NCI-H526 (cell line): ENCODE results near the gene OR8A1.
A peak's percentile ranks its signal among the peaks of the same experiment; 100 is the strongest.
"Not testable (repeated sequence)": the region's sequence is repeated elsewhere in the genome, so short reads cannot be mapped to it uniquely, and the experiment has no call there.

Source experiments
- DNase-seq, 2 experiments: peaks; one replicate each; lab custom pipeline; 2025; lab: John Stamatoyannopoulos, UW

OR8A1 gene

DNA sequence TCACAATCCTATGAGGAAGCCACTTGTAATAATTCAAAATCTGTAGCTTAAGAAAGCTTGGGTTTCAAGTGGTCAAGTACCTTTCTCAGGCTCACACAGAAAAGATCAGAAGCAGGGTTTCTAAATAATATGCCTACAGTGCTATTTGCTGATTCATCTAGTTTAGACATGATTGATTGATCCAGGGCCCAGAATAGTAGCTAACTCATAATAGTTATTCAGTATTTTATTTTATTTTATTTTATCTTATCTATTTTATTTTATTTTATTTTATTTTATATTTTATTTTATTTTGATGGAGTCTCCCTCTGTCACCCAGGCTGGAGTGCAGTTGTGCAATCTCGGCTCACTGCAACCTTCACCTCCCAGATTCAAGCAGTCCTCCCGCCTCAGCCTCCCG is 25.5 kb downstream of the OR8A1 start:
- DNase-seq: no peak

DNA sequence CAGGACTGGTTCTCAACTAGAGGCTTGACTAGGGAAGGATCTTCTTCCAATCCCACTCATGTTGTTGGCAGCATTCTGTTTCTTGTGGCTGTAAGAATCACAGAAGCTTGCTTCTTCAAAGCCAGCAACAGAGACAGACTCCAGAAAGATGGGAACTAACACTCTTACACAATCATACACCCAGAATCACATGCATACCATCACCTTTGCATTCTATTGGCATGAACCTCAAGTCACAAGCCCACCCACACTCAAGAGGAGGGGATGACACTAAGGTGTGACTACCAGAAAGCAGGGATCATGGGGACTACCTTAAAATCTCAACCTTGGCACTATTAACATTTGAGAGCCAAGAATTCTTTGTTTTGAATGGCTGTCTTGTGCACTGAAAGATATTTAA is 27.8 kb downstream of the OR8A1 start:
- no peak for DNase-seq

DNA sequence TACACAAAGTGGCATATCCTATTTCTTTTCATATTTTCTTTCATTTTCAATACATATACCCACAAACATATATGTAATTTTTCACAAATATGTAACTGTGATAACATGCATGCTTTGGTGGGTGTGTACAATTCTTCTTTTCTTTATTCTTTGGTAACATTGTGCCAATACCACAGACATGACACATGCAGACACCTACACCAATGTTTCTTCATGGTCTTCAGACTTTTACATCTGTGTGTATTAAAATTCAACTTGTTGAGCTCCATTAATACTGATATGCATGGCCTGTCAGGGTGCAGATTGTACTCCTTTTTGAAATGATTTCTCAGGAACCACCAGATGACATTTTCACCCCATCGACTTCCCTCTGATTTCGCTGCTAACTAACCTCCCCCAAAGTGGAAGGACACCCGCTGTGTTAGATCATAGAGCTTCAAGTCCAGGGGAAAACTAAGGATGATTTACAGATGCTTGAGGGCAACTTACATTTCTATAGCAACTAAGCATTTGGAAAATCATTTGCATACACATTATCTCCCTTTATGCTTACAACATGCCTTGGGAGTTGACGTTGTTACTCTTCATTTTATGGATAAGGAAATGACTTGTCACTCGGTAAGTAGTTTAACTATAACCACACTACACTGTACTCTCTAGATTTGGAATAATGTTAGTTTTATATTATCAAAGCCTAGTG is 31.0 kb downstream of the OR8A1 start:
- DNase-seq: peak; percentile 77 to 90

DNA sequence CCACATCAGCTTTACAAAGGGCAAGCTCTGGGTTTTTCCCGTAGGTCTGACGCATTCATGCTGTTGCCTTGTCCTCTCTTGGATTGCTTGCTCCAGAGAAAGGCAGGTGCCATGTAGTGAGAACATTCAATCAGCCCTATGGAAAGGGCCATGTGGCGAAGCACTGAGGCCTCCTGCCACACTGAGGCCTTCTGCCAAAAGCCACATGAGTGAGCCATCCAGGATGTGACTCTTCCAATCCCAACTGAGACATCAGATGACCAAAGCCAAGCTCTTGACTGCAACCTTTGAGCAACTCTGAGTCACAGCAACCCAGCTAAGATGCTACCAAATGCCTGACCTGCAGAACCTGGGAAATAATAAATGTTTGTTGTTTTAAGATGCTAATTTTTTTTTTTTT is 32.4 kb downstream of the OR8A1 start:
- no peak for DNase-seq

DNA sequence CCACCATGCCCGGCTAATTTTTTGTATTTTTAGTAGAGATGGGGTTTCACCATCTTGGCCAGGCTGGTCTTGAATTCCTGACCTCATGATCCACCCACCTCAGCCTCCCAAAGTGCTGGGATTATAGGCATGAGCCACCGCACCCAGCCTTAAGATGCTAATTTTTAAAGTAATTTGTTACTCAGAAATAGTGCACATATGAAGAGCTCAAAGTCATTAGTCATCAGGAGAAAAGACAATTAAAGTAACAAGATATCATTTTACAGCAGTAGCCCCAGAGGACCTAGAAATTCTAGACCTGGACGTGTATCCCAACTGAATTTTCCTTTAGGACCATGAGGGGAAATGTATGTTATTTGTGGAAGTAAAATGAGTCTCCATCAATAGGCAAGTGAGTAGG is 32.9 kb downstream of the OR8A1 start:
- DNase-seq: not testable (repeated sequence)

DNA sequence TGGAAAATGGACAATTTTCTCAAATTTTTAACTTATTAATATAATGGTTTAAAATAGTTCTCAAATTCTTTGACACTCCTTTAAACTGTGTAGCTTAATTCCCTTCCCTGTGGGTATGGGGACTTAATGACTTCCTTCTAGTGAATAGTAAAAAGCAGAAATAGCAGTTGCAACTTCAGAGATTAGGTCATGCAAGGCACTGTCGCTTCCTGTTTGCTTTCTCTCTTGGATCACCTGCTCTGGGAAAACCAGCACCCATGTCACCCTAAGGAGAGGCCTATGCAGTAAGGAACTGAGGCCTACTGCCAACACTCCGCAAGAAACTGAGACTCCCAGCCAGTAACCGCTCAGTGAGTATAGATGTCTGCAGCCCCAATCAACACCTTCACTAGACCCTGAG is 35.9 kb downstream of the OR8A1 start:
- DNase-seq: no peak

DNA sequence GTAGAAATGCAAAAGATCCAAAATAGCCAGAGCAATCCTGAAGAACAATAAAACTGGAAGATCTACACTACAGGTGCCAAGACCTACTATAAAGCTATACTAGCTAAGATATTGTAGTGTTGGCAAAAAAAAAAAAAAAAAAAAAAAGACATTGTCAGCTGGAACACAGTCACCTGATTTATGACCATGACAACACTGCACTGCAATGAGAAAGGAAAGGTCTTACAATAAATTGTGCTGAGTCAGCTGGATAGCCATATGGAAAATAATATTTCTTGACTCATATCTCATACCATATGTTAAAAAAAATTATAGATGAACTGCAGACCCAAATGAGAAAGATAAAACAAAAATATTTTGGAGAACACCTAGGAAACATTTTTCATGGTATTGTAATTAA is 38.4 kb downstream of the OR8A1 start:
- no peak for DNase-seq

DNA sequence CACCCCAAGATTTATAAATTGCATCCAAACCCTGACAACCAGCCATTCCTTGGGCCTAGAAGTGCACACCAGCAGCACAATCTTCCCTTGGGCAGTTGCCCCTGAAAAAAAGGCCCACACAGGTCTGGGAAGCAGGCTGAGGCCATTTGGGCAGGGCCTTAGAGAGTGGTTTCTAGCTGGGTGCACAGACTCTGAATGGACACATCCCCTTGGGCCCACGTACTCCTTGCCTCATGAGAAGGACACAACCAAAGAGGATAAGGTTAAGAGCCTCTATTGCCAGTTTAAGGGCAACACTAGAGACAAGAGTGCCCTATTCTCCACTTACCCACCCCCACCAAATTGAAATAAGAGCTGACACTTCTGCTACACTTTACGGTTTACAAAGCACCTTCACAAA is 40.5 kb downstream of the OR8A1 start:
- no peak for DNase-seq

DNA sequence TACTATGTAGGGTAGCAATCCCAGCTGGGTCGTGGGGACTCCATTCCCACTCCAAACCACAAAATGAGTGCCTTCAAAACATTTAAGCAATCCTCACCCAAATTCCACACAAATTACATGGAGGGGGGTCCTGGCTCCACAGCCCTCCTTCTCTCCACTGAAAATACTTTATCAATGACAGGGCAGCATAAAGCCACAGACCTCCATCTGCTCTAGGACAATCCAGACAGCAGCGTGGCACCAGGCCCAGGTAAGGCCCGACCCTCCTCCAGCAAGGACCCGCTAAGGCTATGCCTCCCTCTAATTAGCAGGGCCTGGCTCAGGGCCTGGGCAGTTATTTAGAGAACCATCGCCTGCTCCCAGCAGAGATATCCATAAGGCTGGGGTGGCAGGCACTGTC is 41.3 kb downstream of the OR8A1 start, which contains the start of gene PANX3:
PANX3 (plus strand) TSS at position 365 of the 400 bp plus-strand sequence. CDS start 129 bp downstream, outside the sequence.
- DNase-seq: no peak

DNA sequence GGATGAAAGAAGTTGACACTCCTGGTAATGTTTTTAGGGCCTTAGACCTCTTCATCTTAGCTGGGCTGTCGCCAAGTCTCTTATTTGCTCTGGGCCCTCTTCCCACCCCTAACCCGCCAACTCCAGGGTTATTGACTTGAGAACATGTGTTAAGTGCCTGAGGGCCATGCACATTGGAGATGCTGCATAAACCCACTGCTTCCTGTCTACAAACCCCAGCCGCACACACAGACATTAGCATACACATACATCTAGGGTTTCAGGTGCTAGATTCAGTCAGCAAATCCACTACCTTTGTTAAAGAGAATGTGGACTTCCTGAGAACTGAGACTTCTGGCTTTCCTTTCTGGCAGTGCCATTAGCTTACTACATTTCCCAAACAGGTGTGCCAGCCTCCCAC is 42.2 kb downstream of the OR8A1 start:
- DNase-seq: peak; percentile 17 to 28

DNA sequence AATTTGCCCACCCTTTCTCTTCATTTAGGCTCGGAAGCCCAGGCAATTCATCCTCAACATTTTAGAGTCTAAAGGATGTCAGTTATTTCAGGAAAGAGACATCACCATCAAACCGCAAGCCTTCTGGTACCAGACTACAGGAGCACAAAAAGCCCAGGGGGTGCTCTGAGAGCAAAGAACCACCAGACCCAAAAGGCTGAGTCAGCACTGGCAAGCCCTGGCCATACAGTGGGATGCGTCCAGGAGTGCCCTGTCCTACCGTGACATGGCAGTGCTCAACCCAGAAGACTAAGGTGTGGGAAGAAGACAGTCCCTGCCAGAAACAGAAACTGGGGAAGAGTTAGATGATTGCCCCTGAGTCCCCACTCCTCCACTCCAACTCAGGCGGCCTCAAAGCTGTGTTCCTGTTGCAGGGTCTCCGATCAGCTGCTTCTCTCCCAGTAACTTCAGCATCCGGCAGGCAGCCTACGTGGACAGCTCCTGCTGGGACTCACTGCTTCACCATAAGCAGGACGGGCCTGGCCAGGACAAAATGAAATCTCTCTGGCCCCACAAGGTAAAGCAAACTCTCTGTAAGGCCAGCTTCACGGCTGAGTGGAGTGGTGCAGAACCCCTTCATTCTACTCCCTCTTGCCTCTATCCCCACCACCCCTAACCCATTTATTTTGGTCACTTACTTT is 42.9 kb downstream of the OR8A1 start:
- no peak for DNase-seq

DNA sequence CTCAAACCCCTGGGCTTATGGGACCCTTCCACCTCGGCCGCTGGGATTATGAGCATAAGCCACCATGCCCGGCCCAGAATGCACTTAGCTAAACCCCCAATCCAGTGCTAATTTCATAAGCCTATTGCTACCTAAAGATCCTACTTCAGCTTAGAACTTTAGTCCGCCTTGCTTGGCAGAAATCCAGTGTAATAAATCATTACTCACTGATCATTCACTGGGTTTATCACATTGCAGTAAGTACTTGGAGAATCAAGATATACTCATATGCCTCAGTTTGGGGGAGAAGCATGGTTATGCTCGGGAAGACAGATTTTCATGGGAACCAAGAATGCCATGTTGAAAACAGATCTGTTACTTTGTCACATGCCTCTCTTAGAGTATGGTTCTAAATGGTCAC is 49.1 kb downstream of the OR8A1 start:
- DNase-seq: no peak
